ACC112 (cell line): ENCODE results near the gene TUSC2.

Experiments used
- H2AFZ ChIP-seq: fragments of 200-600 bp; sonication (generic); one replicate; pipeline ENCODE4 v1.6.0; 2017; ENCODE audit warnings: antibody characterized with exemption, low read length; ENCODE audit not compliant: unreplicated experiment
- H3K27ac ChIP-seq: fragments of 200-600 bp; sonication (generic); 2 replicates; pipeline ENCODE4 v1.5.1; 2014; ENCODE audit warnings: low read depth, mild to moderate bottlenecking, antibody characterized with exemption, low read length, moderate library complexity
- H3K27me3 ChIP-seq: fragments of 200-600 bp; sonication (generic); 2 replicates; pipeline ENCODE4 v1.6.1; 2014; ENCODE audit warnings: mild to moderate bottlenecking, antibody characterized with exemption, low read length, moderate library complexity, mixed read lengths; ENCODE audit not compliant: insufficient read depth
- H3K36me3 ChIP-seq: fragments of 200-600 bp; sonication (generic); 2 replicates; pipeline ENCODE4 v1.6.1; 2016; ENCODE audit warnings: mild to moderate bottlenecking, antibody characterized with exemption, low read length, moderate library complexity, mixed read lengths; ENCODE audit not compliant: insufficient read depth
- H3K4me1 ChIP-seq: fragments of 200-600 bp; sonication (generic); one replicate; pipeline ENCODE4 v1.6.1; 2016; ENCODE audit warnings: low read length, mixed read lengths; ENCODE audit not compliant: insufficient read depth, unreplicated experiment, control insufficient read depth
- H3K4me3 ChIP-seq: fragments of 200-600 bp; sonication (generic); 2 replicates; pipeline ENCODE4 v1.5.1; 2014; ENCODE audit warnings: mild to moderate bottlenecking, low read depth, low read length
- H3K79me2 ChIP-seq: fragments of 200-600 bp; sonication (generic); one replicate; pipeline ENCODE4 v1.6.0; 2016; ENCODE audit warnings: low read length; ENCODE audit not compliant: control insufficient read depth, unreplicated experiment, insufficient read depth

Gene TUSC2

DNA sequence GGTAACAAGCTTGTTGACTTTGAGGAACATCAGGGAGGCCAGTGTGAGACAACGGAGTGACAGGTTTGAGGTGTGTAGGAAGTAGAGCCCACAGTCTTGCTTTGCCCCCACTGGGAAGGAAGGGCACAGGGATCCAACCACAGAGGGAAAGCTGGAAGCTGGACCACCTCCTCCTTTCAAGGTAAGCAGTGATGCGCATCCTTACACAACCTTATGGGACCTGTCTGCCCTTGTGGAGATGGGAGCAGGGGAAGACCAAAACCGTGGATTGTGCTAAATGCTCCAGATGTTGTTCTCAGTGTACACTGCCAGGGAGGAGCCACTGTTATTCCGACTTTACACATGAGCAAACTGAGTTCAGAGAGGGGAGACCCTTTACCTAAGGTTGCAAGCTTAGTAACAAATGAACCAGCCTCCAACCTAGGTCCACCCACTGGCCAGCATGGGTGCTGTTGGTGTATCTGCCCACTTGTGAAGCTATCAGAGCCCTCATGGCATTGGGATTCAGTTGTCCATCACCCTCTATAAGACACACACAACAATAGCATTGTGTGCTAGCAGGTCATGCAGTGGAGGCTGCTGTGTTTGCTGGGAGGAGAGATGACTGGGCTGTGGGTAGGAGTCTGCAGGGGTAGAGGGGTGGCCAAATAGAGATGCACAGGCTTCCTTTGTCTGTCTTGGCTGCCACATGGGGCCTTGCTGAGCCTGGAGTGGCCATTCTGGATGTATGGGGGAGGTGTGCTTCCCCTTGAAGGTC lies 49.7 kb downstream of the TUSC2 start:
- no peaks in the 10 kb centered on the region for H3K36me3 ChIP-seq

DNA sequence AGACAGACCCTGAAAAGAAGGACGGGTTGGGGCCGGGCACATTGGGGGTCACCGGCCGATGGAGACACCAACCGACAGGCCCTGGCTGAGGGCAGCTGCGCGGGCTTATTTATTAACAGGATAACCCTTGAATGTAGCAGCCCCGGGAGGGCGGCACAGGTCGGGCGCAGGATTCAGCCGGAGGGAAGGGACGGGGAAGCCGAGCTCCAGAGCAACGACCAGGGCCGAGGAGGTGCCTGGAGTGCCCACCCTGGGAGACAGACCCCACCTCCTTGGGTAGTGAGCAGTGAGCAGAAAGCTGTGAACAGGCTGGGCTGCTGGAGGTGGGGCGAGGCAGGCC lies 51.3 kb downstream of the TUSC2 start:
- H3K4me1 ChIP-seq = no peaks in the 10 kb centered on the region
- H3K79me2 ChIP-seq = no peaks in the 10 kb centered on the region
- H2AFZ ChIP-seq = no peak overlapping the region
- no peak overlapping the region for H3K4me3 ChIP-seq
- no peak overlapping the region for H3K27ac ChIP-seq
- H3K27me3 ChIP-seq = peaks cover 18% of the 10 kb centered on the region
- no peaks in the 10 kb centered on the region for H3K36me3 ChIP-seq

More for the DNA sequence above, 49.7 kb downstream of the TUSC2 start:
- no peak overlapping the region for H3K4me3 ChIP-seq
- no peaks in the 10 kb centered on the region for H3K79me2 ChIP-seq
- H3K27me3 ChIP-seq = peaks cover 17% of the 10 kb centered on the region
- H3K4me1 ChIP-seq = no peaks in the 10 kb centered on the region
- no peak overlapping the region for H3K27ac ChIP-seq
- no peak overlapping the region for H2AFZ ChIP-seq

DNA sequence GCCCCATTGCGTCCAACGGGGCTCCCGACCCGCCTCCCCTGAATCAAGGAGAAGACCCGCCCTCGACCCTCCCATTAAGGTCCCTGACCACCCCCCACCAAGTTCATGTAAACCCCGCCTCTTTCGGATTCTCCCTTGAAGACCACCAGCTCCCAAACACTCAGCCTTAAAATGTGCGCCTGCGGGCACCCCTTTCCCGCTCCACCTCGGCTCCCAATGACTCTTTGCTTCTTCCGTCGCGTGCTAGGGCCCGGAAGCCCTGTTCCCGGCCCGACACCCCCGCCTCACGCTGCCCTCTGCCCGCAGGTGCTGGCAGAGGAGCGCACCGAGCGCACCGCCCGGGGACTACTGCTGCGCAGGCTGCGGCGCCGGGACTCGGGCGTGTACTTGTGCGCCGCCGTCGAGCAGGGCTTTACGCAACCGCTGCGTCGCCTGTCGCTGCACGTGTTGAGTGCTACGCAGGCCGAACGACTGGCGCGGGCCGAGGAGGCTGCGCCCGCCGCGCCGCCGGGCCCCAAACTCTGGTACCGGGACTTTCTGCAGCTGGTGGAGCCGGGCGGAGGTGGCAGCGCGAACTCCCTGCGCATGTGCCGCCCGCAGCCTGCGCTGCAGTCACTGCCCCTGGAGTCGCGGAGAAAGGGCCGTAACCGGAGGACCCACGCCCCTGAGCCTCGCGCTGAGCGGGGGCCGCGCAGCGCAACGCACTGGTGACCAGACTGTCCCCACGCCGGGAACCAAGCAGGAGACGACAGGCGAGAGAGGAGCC lies 51.8 kb downstream of the TUSC2 start:
- no peak overlapping the region for H3K27ac ChIP-seq
- H3K4me1 ChIP-seq = no peaks in the 10 kb centered on the region
- H3K79me2 ChIP-seq = no peaks in the 10 kb centered on the region
- H3K4me3 ChIP-seq = no peak overlapping the region
- H3K27me3 ChIP-seq = peaks cover 18% of the 10 kb centered on the region
- no peaks in the 10 kb centered on the region for H3K36me3 ChIP-seq
- H2AFZ ChIP-seq = no peak overlapping the region

DNA sequence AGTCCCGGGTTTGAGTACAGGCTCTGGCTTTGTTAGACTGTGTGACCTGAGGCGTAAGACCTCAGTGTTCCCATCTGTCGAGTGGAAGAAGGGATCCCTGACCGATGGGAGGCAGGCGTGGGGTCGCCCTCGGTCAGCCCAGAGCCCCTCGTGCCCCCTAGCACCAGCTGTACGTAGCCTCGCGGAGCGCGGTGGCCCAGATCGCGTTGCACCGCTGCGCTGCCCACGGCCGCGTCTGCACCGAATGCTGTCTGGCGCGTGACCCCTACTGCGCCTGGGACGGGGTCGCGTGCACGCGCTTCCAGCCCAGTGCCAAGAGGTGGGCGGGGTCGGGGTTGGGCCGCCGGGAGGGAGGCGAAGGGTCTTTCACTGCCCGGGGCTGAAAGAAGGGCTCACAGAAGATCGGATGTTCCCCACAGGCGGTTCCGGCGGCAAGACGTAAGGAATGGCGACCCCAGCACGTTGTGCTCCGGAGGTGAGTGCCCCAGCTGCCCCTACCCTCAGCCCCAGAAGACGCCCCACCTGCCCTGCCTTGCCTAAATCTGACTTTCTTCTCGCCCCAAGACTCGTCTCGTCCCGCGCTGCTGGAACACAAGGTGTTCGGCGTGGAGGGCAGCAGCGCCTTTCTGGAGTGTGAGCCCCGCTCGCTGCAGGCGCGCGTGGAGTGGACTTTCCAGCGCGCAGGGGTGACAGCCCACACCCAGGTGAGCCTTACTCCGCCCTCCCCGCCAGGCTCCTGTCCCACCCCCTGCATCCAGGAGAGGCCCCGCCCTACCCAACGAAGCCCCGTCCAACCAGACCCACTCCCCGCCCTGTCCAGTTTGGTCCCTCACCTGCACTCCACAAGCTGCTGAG lies 52.7 kb downstream of the TUSC2 start:
- Histone ChIP-seq H3K27ac (no peak overlapping the region), H3K79me2 (no peaks in the 10 kb centered on the region), H2AFZ (no peak overlapping the region), H3K4me3 (no peak overlapping the region), H3K36me3 (no peaks in the 10 kb centered on the region), H3K4me1 (peaks cover 5% of the 10 kb centered on the region), H3K27me3 (peaks cover 18% of the 10 kb centered on the region)
